GM21619 (cell line): ENCODE data around the gene MINDY4.

Experiments
- ATAC-seq: cut with Tn5 transposase; IDR thresholded peaks from one replicate; pipeline ENCODE4 v1.9.1; 2021; ENCODE audit not compliant: unreplicated experiment

Gene MINDY4

DNA sequence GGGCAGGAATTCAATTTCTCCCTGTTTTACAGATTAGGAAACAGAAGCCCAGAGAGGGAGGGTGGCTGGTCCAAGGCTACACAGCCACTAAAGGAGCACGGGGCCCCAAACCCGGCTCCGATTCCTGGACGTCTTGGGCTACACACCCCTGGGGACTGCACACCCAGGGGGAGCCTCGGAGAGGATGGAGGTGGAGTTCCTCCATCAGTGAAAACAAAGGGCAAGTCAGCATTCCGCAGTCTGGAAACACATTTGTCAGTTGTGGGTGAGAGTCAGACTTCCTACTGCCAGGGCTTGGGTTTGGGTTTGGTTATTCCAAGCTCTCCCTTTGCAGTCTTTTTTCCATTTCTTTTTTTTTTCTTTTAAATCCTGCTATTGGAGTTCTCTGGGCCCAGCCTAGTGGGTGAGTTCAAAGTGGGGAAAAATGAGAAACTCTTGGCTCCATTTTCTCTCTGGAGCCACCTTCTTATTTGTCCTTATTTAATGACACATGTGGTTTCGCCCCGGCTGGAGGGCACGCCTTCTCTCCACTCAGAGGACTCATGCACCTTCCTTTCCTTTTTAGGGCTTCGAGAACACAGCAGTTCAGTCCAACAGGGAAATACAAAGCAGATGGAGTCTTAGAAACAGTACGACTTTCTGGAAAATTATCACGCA, 80.6 kb downstream of the MINDY4 start:
- no peak for ATAC-seq

DNA sequence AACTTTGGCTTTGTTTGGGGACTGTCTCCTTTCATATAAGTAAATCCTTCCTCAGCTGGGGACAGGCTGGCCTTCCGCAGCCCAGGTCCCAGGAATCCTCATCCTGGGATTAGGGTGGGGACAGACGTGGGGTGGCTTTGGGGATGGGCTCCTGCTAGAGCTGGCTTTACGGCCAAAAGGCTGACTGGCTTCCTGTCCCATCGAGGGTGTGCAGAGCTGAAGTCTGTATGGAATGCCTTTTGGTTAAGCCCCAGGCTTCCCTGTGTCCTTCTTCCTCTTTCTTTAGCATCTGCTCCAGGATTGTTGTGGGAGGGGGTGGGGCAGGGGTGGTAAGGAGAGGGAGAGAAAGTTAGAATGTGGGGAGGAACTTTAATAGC, 81.1 kb downstream of the MINDY4 start:
- no peak for ATAC-seq

DNA sequence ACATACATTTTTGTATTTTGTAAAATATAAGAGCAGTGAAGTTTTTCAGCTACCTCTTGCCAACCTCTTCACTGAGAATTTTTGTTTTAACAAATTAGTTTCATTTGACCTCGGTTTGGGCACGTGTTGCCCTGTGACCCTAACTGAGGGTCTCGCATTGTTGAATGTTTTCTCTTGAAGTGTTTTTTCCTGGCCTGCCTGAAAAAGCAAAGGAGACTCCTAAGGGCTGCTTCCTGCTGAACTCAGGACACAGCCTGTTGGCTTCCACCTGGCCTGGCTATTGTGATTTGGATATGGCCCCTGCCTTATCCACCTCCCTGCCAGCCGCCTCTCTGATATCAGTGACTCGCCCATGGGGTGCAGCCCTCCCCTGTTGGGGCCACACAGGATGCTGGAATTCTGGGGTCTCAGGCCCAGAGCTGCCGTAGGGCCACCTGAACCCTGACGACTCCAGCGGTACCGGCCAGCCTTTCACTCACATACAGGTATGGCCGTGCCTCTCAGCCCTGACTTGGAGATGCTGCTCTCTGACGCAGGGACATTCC, 81.6 kb downstream of the MINDY4 start:
- no peak for ATAC-seq

DNA sequence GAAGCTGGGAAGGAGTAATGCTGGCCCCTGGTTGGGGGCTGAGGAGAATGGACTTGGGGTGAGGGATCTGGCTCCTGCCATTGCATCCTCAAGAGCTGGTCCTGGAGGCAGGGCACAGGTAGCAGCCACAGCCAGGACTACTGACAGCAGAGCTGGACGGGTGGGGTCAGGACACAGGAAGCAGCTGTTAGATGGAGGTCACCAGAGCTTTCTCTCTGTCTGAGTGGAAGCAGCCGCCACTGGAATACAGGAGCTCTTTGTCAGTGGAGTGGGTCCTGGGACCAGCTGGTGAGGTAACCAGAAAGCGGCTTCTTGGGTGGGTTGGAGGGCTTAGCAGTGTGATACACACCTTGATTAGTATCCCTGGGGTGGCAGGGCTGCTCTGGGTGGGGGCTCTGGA, 82.4 kb downstream of the MINDY4 start:
- no peak for ATAC-seq

DNA sequence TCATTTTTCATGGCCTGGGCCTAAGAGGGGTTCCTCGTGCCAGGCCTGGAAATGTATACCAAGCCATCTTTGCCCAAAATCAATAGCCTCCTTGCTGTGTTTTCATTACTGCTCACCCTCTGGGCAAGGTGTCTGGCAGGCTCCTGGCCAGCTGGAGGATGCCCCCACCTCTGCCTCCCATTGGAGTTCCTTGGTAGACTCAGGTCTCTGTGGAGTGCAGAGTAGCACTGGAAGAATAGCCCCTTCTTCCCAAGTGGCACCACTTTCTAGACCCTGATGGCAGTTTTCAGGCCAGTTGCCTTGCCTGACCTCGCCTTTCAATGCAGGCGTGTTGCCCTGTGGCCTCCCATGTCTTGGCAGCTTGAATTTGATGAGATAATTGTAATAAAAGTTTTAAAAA, 84.7 kb downstream of the MINDY4 start:
- ATAC-seq = no peak

DNA sequence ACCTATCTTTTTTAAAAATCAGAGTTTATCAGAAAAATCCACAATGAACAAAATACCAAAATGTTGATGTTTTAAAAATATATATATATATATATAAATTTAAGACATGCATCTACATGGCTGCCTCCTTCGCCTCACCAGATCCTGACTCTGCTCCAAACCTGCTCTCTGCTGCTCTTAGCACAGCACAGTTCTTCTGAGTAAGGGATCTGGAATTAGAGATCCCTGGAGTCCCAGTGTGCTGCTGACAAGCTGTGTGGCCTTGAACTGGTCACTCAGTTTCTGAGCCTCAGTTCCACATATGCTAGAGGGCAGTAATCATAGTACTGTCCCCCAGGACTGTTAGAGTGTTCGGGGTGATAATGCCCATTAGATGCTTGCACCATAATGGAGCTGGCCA, 87.4 kb downstream of the MINDY4 start:
- no peak for ATAC-seq

DNA sequence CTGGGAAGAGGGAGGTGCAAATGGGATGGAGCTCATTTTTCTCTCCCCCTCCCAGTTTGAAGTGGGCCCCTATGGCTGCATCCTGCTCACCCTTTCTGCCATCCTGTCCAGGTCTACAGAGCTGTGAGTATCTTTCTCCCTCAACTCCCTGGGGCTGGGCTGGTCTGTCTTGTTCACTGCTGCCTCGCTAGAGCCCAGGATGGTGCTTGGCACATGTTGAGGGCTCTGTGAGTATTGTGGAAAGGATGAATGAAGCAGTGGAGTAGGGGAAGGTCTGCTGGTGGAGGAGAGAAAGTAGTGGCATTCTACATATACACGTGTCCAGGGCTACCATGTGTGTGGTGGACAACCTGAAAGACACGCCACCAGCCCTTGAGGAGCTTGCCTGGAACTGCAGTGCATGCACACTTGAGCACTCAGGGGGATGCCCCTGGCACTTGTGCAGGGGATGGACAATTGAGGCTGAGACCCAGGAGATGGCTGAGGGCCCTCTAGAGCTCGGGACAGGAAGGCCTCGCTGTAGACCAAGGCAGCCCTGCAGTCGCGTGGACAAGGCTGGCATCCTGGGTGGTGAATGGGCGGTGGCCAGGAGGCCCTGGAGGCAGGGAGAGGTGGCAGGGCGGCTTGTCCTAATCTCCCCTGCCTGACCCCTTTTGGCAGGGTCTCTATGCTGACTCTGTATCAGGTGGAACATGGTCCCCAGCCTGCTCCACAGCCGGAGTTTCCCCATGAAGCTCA, 88.2 kb downstream of the MINDY4 start:
- no peak for ATAC-seq

DNA sequence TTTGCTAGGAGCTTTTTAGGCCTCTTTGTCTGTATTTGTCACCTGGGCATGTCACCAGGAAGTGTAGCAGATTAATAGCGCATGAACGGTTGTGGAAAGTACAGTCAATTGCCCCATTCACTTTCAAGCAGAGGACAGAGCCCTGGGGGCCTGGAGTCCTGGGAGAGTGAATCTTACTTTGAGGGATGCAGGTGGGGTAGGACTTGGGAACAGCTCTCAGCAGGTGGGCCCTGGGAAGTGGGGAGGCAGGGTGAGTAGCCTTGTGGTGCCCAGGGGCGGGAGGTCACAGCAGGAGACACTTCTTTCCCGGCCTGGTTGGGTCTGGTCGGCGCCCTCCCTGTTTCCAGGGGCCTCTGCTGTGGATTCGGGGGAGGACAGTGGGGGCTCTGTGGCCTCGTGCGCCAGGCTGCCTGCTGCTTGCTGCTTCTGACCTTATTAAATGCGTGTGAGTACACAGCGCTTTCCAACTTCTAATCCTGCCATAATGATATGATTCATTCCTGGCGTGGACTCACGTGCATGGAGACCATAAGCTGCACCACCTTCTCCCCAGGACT, 88.8 kb downstream of the MINDY4 start:
- no peak for ATAC-seq

DNA sequence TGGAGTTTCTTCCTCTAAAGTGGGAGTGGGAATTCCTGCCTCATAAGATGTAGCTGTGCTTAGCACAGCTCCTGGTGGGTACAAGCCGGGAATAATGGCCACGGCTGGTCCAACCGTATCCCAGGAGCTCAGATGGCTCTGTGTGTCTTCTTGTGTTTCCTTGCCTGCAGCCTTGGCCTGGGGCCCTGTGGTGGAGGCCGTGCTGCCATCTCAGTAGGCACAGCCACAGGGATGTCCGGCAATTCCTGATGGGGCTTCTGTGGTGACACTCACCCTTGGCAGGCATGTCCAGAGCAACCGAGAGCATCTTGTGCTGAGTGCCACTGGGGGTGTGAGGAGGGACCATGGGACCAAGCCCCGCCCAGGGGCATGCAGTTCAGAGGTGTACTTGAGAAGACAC, 90.4 kb downstream of the MINDY4 start:
- ATAC-seq = no peak

DNA sequence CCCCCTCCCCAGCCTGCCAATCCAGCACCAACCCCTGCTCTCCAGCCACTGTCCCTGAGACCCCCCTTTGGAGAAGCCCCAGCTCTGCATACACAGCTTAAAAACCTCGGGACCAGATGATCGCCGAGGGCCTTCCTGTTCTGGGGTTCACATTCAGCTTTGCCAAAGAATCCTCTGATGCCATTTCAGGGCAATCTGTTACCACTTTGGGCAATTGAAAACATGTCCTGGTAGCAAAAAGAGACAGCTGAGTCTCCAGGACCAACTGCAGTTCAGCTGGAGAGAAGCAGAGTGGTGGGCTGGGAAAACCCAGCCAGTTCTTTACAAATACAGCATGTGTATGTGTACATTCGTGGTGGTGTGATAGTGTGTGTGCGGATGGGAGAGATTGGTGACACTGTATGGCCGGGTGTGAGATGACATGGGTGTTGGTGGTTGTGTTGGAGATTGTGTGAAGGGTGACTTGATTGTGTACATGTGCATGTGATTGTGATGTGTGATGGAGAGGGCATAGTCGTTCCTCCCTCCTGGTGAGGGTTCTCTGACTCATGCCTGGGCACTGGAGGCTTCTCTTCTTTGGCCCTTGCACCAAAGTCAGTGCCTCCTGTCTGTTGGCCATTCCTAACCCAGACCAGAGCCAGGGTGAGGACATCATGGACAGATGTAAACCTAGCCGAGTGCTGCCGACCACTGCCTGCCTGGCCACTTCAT, 91.9 kb downstream of the MINDY4 start:
- no peak for ATAC-seq

DNA sequence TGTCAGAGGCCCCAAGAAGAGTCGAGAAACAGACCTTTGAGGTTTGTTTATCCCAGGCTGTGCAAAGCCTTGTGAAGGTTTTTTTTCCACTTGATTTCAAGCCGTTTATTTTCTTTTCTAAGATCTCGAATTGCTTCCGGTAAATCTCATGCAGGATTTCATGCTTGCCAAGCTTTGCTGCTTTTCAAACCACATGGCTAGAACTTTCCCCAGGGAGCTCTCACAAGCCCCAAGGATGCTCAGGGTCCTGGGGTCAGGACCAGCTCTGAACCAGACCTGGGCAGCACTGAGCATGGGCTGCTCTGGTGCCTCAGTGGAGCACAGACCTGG, 92.5 kb downstream of the MINDY4 start:
- ATAC-seq = no peak

DNA sequence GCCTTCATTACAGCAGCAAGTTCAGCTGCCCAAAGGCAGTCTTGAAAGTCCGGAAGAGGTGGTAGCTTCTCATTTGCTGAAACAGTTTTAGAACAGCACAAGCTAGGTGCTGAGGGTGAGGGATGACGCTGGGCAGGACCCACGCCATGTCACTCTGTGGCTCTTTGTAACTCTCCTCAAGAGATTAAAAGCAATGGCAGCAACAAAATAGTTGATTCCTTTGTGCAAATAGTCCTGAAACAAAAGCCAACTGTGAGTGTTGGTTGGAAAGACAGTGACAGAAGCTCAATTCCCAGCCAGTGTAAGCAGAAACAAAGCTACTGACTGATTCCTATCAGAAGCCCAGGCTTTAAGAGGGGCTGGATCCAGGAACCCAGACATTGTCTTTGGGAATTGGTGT, 92.9 kb downstream of the MINDY4 start:
- ATAC-seq = no peak

DNA sequence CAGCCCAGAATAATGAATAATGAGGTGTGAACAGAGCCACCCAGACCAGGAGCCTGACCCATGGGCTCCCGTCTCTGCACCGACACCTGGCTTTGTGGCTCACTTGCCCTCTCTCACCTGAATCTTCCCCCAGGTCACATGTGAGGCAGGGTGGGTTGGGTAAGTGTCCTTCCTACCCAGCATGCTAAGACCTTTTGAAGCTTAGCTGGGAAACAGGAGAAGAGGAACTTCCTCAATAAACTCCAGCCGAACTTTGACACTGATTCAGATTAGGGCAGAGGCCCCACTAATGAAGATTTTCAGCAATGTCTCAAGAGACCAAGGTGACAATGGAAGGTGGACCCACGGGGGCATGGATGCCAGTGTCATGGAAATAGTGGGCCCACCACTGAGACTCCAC, 93.9 kb downstream of the MINDY4 start:
- ATAC-seq = no peak

DNA sequence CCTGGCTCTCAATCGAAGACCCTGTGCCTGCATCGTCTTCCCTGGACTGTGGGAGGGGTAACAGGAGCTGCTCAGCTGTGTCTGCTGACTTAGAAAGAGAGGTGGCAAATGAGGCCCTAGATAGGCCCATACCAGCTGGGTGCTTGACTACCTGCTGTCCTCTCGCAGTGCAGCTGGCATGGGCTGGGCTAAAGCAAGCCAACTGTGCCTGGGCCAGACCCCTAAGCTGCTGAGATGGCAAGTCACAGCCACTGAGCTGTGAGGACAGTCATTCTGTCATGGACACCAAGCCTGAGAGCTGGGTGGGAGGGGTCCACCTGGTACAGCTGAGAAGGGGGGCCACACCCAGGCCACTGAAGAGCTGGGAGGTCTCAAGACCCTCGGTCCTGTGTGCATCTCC, 94.6 kb downstream of the MINDY4 start:
- ATAC-seq = no peak

DNA sequence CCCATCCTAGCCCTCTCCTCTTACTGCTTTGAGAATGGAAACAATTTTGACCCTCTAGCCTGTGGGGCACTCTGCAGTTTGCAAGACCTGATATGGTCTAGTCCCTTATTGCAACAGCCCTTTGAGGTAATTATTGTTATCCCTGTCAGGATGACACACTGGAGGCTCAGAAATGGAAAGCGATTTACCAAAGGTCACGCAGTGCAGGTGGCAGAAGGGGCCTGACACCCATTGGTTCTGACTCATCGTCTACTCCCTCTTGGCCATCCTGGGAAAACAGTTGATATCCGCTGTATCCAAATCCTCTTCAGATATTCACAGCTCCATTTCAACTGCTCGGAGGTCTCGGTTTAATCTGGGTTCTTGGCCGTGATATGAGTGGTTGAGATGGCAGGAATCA, 95.7 kb downstream of the MINDY4 start:
- ATAC-seq = no peak

DNA sequence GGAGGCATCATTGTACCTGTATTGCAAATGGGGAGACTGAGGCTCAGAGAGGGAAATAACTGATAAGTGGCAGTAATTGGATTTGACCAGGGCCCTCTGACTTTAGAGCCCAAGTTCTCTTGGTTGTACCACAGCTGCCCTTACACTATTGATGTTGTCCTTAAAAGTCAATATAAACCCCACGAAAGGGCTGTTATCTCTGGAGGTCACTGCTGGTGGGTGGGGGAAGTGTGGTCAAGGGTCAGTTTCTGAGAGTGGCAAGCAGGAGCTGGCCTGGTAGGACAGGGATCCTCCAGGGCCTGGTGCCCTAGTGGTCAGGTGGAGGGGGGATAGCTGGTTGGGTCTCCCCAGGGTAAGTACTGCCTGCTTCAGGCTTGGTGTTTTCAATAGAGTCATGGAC, 96.3 kb downstream of the MINDY4 start:
- ATAC-seq = no peak

DNA sequence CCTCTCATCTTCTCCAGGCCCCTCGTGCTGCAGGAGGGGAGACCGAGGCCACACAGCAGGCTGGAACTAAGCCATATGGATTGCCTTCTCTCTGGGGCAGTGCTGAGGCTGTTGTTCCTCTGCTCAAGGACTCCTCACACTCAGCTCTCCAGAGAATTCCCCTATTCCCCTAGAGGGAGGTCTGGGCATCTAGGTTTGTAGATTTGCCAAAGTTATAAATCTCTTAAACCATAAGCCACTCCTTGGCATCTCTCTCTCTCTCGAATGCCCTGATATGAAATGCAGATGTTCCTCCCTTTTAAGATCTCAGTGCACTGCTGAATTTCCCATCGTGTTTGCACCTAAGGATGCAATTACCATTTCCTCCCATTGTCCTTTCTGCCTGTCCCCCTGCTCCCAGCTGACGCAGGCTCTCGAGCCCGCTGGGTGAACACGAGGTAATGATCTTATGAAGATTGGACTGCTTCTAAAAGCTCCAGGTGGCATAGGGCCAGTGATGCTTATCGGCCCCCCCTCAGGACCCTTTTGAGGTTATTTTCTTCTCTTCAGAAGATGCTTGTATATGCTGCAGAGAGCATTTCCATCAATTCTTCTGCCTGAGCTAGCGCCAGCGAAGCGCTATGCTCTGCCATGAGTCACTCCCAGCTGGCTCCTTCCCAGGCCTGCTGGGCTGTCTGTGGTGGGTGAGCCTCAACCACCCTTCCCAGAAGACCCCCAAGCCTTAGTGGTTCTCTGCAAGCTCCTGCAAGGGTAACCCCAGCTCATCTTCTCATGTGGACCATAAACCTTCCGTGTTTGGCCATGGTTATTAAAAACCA, 98.8 kb downstream of the MINDY4 start:
- ATAC-seq = no peak

DNA sequence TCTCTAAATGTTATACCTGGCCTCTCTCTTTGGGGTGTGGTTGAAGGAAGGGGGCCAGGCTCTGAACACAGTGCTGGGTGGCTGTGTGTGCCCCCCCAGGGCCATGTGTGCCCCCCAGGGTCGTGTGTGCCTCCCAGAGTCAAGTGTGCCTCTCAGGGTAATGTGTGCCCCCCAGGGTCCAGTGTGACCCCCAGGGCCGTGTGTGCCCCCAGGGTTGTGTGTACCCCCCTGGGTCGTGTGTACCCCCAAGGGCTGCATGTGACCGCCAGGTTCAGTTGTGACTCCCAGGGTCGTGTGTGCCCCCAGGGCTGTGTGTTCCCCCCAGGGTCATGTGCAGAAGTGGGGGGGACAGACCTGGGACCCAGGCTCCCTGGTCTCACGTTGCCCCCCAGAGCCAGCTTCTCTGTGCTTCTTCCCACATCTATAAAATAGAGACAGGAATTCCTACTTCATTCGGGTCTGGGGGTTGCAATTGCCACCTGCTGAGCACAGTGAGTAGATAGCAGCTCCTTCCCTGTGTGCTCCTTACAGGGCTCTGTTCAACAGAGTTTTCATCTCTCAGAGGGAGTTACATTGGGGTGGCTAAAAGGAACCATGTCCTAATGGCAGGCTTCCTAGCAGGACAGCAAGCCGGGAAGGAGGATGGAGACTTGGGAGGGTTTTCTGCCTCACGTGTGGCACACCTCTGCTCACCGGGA, 99.8 kb downstream of the MINDY4 start:
- no peak for ATAC-seq

DNA sequence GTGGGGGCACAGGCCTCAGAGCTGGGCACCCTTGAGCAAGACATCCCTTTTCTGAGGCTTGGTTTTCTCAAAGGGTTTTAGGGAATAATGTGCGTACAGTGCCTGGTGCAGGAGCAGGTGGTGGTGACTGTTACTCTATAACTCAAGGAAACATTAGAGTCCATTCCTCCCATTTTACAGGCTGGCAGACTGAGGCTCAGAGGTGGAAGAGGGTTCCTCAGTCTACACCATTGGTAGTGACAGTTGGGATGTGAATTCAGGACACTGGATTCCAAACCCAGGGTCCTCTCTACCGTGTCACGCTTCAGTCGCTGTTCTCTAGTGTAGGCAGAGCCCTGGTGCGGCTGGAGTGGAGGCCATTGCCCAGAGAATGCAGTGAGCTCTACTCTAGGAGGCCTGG, 100.4 kb downstream of the MINDY4 start:
- ATAC-seq = no peak

DNA sequence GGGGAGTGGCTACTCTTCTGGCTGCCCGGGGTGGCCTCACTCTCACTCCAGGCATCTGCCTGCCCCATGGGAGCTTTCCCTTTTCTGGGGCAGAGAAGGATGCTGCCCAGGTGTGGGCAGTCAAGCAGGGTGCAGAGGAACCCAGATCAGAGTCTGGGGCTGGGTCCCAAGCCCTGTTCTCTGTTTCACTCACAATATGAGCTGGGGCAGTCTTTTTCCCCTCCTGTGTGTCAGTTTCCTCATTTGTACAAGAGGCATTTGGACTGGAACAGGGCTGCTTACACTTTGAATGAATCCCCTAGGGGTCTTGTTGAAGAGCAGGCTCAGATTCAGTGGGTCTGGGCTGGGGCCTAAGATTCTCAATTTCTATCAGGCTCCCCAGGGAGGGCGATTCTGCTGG, 102.0 kb downstream of the MINDY4 start:
- no peak for ATAC-seq
